Upper lobe of right lung (tissue), 1 donor: ENCODE results near the gene HDAC4. TPM values are rescaled to one million over a fixed set of nuclear protein-coding genes. Genes with fewer than 3 reads are reported as not detected.
A peak's percentile ranks its signal among the peaks of the same experiment; 100 is the strongest.

Experiments
- ATAC-seq: fragments of 200-7000 bp; cut with Tn5 transposase; one replicate; pipeline ENCODE4 v1.9.1; 2020; ENCODE audit warnings: mild to moderate bottlenecking, moderate library complexity
- DNase-seq: peaks from one replicate; pipeline ENCODE4 v3.0.0-alpha.2; 2020
- H3K27ac ChIP-seq: fragments of 200-600 bp; one replicate; pipeline ENCODE4 v1.8.0; 2022
- H3K27me3 ChIP-seq: fragments of 200-600 bp; one replicate; pipeline ENCODE4 v1.8.0; 2022; ENCODE audit warnings: mild to moderate bottlenecking
- H3K36me3 ChIP-seq: fragments of 200-600 bp; one replicate; pipeline ENCODE4 v1.8.0; 2022
- H3K4me1 ChIP-seq: fragments of 200-600 bp; one replicate; pipeline ENCODE4 v1.8.0; 2022
- H3K4me3 ChIP-seq: fragments of 200-600 bp; one replicate; pipeline ENCODE4 v1.8.0; 2022; ENCODE audit warnings: mild to moderate bottlenecking
- H3K9me3 ChIP-seq: fragments of 200-600 bp; one replicate; pipeline ENCODE4 v1.8.0; 2022
- intact Hi-C: fragments of 100-400 bp; cut with DNase I; formaldehyde crosslinking; loops from one replicate; pipeline ENCODE4 v1.11.0; 2022
- total RNA-seq: library from RNA; stranded (reverse); fragmentation: NEBNext Ultra II Directional; extraction: Animal tissue kit (Norgen Biotek cat#: 25700); gene quantifications from one replicate; pipeline ENCODE4 v1.2.1, GENCODE V29; 2021
- TF ChIP-seq, protein P1 (sequence below): fragments of 200-600 bp; IDR thresholded peaks from one replicate; pipeline ENCODE4 v1.8.0; 2022; ENCODE audit warnings: antibody characterized with exemption
- donor health status: DM: no; HTN: yes; CAD: no; lungs with severe emphysema.

HDAC4 gene
- total RNA-seq, 1 donor from 2014 or later = 44.1 TPM

DNA sequence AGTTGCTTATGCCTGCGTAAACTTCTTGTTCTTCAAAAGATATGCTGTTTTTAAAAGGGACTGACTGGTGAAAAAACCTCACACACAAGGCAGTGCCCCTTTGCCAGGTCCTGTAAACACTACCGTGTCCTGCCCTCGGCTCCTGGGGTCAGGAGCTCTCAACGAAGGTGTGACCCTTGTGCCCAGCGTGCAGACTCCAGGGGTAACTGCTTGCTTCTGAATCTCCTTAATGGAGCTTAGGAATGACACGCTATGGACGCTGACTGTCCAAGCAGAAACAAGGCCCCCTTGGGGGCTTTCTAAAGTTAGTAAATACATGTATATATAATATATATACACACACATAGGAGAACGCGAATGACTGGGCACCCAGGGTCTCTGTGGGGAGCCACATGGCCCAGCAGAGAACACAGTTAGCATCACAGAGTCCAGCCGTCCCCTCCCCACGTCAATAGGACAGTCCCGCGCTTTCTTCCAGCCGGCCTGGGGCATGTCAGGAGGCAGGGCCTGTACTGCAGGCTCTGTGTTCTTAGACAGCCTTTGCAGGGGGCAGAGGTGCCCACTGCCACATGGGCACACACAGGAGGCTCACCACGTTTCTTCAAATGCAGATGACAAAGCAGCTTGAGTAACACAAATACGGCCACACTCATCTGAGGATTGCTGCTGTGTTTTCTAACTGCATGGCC lies 96.1 kb downstream of the HDAC4 start:
- H3K9me3 ChIP-seq = no peaks in the 10 kb centered on the region
- H3K27ac ChIP-seq = no peak overlapping the region
- TF ChIP-seq, protein P1, sequence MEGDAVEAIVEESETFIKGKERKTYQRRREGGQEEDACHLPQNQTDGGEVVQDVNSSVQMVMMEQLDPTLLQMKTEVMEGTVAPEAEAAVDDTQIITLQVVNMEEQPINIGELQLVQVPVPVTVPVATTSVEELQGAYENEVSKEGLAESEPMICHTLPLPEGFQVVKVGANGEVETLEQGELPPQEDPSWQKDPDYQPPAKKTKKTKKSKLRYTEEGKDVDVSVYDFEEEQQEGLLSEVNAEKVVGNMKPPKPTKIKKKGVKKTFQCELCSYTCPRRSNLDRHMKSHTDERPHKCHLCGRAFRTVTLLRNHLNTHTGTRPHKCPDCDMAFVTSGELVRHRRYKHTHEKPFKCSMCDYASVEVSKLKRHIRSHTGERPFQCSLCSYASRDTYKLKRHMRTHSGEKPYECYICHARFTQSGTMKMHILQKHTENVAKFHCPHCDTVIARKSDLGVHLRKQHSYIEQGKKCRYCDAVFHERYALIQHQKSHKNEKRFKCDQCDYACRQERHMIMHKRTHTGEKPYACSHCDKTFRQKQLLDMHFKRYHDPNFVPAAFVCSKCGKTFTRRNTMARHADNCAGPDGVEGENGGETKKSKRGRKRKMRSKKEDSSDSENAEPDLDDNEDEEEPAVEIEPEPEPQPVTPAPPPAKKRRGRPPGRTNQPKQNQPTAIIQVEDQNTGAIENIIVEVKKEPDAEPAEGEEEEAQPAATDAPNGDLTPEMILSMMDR = no peak
- no peak for ATAC-seq
- H3K27me3 ChIP-seq = no peaks in the 10 kb centered on the region
- DNase-seq = peak; percentile 47
- no peaks in the 10 kb centered on the region for H3K36me3 ChIP-seq
- H3K4me1 ChIP-seq = peaks cover 13% of the 10 kb centered on the region
- intact Hi-C loops = no loop called here
- H3K4me3 ChIP-seq = no peak overlapping the region

- Histone ChIP-seq H3K4me1 (peaks cover 7% of the 10 kb centered on the region), H3K4me3 (no peak overlapping the region), H3K27me3 (no peaks in the 10 kb centered on the region), H3K9me3 (no peaks in the 10 kb centered on the region), H3K36me3 (no peaks in the 10 kb centered on the region), H3K27ac (no peak overlapping the region)
- TF ChIP-seq, protein P1 = no peak
- intact Hi-C loops = no loop called here
- DNase-seq (peak; percentile 46), ATAC-seq (no peak)
Observed at GRCh38 chr2:239303711-239304532, 96.9 kb downstream of the HDAC4 start.

- H3K36me3 ChIP-seq = no peaks in the 10 kb centered on the region
- H3K4me1 ChIP-seq = peaks cover 4% of the 10 kb centered on the region
- ATAC-seq (peak; percentile 66), DNase-seq (peak; percentile 64)
- TF ChIP-seq, protein P1 = no peak
- H3K27me3 ChIP-seq = no peaks in the 10 kb centered on the region
- H3K9me3 ChIP-seq = no peaks in the 10 kb centered on the region
- intact Hi-C loops = no loop called here
- no peak overlapping the region for H3K4me3 ChIP-seq
- H3K27ac ChIP-seq = no peak overlapping the region
Observed at GRCh38 chr2:239302808-239303557, 97.8 kb downstream of the HDAC4 start.

GRCh38 chr2:239302083-239302807 lies 98.6 kb downstream of the HDAC4 start:
- H3K27ac ChIP-seq = no peak overlapping the region
- no peaks in the 10 kb centered on the region for H3K9me3 ChIP-seq
- intact Hi-C loops = no loop called here
- H3K4me3 ChIP-seq = no peak overlapping the region
- peak; percentile 49 for DNase-seq
- no peaks in the 10 kb centered on the region for H3K27me3 ChIP-seq
- no peak for ATAC-seq
- TF ChIP-seq, protein P1 = no peak
- H3K36me3 ChIP-seq = no peaks in the 10 kb centered on the region
- no peaks in the 10 kb centered on the region for H3K4me1 ChIP-seq
